Stimulated activated CD4-positive, alpha-beta T cell treated with anti-CD3 and anti-CD28 coated beads, Interleukin-4, amount 100 ng/mL, for 48 hours (primary cell): ENCODE data around the gene VPS37B.

Experiments used
- DNase-seq, 2 donors: peaks; one replicate each; pipeline ENCODE4 v3.0.0-alpha.2; 2020; ENCODE audit warnings: low read depth in 2 of 2

VPS37B gene

GRCh38 chr12:122866379-122866778 is 29.5 kb downstream of the VPS37B start:
- DNase-seq, result no peak

GRCh38 chr12:122865268-122866231 is 30.4 kb downstream of the VPS37B start:
- no peak for DNase-seq

- DNase-seq, result no peak
These were observed 31.1 kb downstream of the VPS37B start for GRCh38 chr12:122864894-122865253.

- DNase-seq, result no peak
These were observed 32.8 kb downstream of the VPS37B start for GRCh38 chr12:122862872-122863701.

DNA sequence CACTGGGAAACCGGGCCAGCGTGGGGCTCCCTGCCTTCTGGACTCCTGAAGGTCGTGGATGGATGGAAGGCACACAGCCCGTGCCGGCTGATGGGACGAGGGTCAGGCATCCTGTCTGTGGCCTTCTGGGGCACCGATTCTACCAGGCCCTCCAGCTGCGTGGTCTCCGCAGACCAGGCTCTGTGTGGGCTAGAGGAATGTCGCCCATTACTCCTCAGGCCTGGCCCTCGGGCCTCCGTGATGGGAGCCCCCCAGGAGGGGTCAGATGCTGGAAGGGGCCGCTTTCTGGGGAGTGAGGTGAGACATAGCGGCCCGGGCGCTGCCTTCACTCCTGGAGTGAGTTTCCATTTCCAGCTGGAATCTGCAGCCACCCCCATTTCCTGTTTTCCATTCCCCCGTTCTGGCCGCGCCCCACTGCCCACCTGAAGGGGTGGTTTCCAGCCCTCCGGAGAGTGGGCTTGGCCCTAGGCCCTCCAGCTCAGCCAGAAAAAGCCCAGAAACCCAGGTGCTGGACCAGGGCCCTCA is 33.8 kb downstream of the VPS37B start:
- DNase-seq, result no peak

GRCh38 chr12:122861587-122861970 is 34.3 kb downstream of the VPS37B start:
- DNase-seq, result no peak

GRCh38 chr12:122860854-122861586 is 34.9 kb downstream of the VPS37B start:
- no peak for DNase-seq

DNA sequence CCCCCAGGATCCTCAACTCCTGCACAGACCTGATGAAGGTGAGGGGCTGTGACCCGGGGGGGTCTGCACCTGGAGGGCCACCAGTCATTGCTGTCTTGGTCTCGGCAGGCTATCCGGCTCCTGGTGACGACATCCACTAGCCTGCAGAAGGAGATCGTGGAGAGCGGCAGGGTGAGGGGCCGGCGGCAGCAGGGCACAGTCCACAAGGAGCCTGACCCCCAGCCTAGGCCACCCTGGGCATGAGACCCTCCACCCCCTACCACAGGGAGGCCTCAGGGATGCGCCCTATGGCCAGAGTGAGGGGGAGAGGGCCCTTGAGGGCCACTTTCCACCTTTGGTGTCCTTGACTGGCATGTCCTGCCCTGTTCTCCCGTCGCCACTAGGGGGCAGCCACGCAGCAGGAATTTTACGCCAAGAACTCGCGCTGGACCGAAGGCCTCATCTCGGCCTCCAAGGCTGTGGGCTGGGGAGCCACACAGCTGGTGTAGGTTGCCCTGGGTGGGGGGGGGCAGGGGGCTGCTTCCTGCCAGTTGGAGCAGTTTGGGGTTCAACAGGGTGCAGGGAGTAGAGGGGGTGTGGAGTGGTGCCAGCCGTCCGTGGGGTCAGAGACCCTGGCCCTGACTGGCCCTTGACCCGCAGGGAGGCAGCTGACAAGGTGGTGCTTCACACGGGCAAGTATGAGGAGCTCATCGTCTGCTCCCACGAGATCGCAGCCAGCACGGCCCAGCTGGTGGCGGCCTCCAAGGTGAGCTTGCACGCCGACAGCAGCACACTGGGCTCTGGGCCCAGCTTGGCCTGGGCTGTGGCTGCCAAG is 35.7 kb downstream of the VPS37B start:
- DNase-seq, result peak; percentile 76 to 77

DNA sequence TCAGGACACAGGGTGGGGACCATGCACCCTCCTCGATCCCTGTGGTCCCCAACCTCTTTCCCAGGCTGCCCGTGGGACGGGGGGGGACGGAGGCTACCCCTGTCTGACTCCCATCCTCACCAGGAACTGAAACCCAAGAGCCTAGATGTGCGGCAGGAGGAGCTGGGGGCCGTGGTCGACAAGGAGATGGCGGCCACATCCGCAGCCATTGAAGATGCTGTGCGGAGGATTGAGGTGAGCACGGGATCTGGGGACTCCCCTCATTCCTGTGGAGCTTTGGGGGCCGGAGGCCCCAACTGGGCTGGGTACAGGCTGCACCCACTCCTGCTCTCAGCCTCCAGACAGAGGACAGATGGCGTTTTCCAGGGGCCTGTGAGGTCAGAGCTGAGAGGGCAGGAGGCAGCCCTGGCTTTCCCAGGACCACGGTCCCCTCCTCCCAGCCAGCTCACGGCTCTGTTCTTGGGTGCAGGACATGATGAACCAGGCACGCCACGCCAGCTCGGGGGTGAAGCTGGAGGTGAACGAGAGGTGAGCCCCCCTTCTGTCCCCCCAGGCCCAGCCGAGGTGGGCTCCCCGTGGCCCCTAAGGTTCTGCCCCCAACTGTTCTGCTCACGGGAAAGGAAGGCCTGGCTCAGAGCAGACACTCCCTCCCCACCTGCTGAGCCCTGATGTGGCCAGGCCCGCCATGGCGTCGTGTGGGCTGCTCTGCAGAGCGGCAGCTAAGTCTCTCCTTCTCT is 36.5 kb downstream of the VPS37B start:
- DNase-seq, result no peak

DNA sequence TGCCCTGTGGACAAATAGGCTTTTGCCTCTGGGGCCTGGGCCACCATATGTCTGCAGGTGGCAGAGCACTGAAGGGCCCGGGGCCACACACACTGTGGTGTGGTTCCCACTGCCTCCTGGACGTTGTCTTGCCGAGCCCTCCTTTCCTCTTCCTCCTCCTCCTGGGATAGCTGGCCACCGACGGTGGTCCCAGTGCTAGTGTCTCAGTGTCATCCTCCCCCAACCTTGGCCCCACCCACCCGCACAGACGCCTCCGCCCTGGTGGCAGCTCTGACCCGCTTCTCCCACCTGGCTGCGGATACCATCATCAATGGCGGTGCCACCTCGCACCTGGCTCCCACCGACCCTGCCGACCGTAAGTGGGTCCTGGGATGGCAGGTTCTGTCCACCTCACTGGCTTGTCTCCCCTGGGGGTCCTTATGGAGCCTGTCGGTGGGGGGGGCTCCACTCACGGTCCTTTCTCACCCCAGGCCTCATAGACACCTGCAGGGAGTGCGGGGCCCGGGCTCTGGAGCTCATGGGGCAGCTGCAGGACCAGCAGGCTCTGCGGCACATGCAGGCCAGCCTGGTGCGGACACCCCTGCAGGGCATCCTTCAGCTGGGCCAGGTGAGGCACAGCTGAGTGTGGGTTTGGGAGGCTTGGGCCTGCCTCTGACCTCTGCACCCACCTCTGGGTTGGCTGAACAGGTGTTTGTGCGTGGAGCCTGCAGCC is 37.2 kb downstream of the VPS37B start:
- DNase-seq, result no peak

DNA sequence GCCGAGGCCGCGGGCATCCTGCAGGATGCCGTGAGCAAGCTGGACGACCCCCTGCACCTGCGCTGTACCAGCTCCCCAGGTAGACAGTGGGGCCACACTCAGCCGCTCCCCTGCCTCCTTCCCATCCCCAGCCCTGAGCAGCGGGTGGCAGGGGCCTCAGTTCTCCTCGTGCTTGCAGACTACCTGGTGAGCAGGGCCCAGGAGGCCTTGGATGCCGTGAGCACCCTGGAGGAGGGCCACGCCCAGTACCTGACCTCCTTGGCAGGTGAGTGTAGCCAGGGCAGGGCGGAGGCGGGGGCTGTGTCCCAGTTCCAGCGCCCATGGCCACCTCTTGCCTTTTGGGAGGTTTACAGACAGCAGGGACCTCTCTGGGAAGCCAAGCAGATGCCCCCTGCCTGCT is 37.8 kb downstream of the VPS37B start:
- DNase-seq, result no peak

DNA sequence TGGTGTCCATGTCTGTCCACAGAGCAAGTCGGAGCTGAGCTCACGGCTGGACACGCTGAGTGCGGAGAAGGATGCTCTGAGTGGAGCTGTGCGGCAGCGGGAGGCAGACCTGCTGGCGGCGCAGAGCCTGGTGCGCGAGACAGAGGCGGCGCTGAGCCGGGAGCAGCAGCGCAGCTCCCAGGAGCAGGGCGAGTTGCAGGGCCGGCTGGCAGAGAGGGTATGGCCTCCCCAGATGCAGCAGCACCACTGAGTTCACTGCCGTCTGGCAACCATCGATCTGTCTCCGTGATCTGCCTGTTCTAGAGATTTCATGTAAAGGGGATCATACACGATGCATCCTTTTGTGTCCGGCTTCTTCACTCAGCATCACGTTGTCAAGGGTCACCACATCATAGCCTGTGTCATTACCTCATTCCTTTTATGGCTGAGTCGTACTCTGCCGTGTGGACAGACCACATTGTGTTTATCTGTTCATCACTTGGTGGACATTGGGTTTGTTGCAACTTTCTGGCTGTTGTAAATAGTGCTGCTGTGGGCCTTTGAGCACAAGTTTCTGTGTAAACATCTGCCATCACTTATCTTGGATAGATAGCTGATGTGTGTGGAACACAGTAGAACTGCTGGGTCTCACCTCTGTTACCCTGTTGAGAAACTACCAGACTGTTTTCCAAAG is 38.8 kb downstream of the VPS37B start:
- DNase-seq, result no peak

DNA sequence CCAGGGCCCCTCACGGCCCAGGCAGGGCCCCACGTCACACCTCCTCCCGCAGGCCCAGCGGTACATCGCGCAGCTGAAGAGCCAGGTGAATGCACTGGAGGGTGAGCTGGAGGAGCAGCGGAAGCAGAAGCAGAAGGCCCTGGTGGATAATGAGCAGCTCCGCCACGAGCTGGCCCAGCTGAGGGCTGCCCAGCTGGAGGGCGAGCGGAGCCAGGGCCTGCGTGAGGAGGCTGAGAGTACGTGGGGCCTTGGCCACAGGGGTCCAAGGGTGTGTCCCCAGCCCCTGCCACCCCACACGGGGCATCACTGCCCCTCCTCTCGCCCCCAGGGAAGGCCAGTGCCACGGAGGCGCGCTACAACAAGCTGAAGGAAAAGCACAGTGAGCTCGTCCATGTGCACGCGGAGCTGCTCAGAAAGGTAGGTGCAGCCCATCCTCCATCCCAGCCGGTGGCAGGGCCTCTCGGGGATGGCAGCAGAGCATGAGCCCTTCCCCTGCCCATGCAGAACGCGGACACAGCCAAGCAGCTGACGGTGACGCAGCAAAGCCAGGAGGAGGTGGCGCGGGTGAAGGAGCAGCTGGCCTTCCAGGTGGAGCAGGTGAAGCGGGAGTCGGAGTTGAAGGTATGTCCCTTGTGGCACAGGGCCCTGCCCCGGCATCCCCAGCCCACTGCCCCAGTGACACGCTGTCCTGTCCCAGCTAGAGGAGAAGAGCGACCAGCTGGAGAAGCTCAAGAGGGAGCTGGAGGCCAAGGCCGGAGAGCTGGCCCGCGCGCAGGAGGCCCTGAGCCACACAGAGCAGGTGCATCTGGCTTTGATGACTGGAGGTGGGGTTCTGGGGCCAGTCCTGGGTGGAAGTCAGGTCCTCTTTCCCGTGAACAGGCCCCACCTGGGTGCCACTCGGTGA is 39.7 kb downstream of the VPS37B start:
- DNase-seq, result no peak

DNA sequence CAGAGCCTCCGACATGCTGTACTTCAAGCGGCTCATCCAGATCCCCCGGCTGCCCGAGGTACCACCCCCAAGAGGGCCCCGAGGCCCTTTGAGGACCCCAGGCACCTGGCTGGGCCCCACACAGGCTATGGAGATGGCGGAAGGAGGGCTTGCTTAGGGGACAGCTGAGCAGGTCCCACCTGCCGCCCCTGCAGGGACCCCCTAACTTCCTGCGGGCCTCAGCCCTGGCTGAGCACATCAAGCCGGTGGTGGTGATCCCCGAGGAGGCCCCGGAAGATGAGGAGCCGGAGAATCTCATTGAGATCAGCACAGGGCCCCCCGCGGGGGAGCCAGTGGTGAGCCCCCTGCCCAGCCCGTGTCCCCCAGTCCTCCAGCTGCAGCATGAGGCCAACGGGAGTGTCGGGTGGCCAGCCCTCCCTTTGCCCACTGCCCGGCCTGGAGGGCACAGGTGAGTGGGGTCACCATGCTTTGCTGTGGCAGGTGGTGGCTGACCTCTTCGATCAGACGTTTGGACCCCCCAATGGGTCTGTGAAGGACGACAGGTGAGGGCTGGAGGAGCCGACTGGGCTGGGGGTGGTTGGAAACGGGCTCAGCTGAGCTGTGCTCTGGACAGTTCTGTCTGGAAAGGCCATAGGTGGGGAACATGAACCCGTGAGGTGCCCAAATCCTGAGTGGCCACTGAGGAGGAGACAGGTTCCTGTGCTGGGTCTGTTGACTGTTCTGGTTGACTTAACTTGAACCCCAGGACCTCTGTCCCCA is 40.7 kb downstream of the VPS37B start:
- DNase-seq, result no peak

DNA sequence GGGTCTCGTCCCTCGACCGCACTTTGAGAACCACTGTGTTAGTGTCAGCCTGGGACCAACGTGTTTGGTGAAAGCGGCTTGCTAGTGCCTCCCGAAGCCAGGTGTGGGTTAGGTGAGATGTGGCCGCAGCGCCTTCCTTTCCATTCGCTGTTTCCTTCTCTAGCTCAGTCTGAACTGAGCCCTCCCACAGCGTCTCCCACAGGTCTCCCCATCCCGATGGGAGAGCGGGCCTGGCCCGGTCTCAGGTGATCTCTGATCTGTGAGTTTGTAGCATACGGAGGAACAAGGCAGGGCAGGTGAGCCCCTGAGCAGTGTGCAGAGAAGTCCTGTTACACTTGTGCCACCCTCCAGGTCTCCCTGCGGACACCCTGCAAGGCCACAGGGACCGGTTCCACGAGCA is 41.4 kb downstream of the VPS37B start:
- no peak for DNase-seq

DNA sequence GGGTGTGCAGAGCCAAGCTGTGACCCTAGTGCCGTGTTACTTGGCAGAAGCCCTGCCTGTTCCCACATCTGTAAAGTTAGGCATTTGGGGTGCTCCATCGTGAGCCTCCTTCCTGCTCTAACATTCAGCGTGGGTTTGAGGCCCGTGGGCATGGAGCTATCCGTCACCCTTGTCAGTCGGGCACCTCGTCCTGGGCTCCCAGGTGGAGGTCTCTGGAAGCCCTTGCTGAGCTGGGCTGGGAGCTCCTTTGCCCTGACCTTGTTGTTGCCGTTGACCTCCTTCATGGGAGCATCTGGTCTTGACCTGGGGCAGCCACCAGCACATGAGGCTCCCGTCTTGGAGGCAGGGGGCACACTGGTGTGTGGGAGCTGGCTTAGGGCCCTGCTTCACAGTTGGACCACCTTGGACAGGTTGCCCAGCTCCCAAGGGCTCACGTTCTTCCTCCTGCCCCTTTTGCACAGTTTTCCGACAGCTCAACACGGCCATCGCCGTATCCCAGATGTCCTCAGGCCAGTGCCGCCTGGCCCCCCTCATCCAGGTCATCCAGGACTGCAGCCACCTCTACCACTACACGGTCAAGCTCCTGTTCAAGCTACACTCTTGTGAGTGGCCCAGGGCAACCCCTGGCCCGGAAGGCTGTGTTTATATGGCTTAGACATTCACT is 42.2 kb downstream of the VPS37B start:
- no peak for DNase-seq
